Caco-2 (cell line): Measurements from ENCODE around the gene GOPC. TPM values are rescaled to one million over a fixed set of nuclear protein-coding genes. Genes with fewer than 3 reads are reported as not detected.

ENCODE experiments used
- BruUV-seq: library from RNA; stranded (reverse); fragments of 400-500 nt; replicated peaks from 2 replicates; lab custom pipeline; 2021; lab: Mats Ljungman, UMichigan
- CTCF ChIA-PET: fragments of 300-600 bp; sonication (Branson Sonifier 250); formaldehyde crosslinking; loops from one replicate; lab custom pipeline; 2022; ENCODE audit warnings: antibody characterized with exemption; lab: Charles Lee
- POLR2A ChIA-PET: fragments of 300-600 bp; sonication (Branson Sonifier 250); formaldehyde crosslinking; loops from one replicate; lab custom pipeline; 2022; ENCODE audit warnings: antibody characterized with exemption; lab: Charles Lee
- DNase-seq, 2 experiments: peaks; one replicate each; pipeline versions ENCODE4 v3.0.0 to v3.0.0-alpha.2; 2020 to 2022
- H3K27me3 ChIP-seq: replicated peaks from 2 replicates; pipeline ENCODE4 v1.6.0; 2011; ENCODE audit warnings: low read length; ENCODE audit not compliant: control insufficient read depth, insufficient read depth
- H3K36me3 ChIP-seq: 2 replicates; pipeline ENCODE4 v1.5.1; 2011; ENCODE audit warnings: low read length; ENCODE audit not compliant: control insufficient read depth, insufficient read depth
- H3K4me1 ChIP-seq: fragments of 250-450 bp; sonication (Bioruptor Pico); 2 replicates; pipeline ENCODE4 v1.5.1; 2020; ENCODE audit warnings: mild to moderate bottlenecking
- H3K4me3 ChIP-seq: 2 replicates; pipeline ENCODE4 v1.5.1; 2011; ENCODE audit warnings: low read depth, mild to moderate bottlenecking, control low read depth, low read length
- H3K9me3 ChIP-seq: fragments of 250-450 bp; sonication (Bioruptor Pico); 2 replicates; pipeline ENCODE4 v1.5.1; 2020; ENCODE audit warnings: mild to moderate bottlenecking, moderate library complexity
- H3K27ac Mint-ChIP-seq: one replicate; pipeline ENCODE4 v1.8.0; 2022; ENCODE audit warnings: mixed read lengths; ENCODE audit not compliant: unreplicated experiment
- H3K27me3 Mint-ChIP-seq: one replicate; pipeline ENCODE4 v1.8.0; 2022; ENCODE audit warnings: mixed read lengths; ENCODE audit not compliant: insufficient read depth, unreplicated experiment
- H3K36me3 Mint-ChIP-seq: one replicate; pipeline ENCODE4 v1.8.0; 2022; ENCODE audit warnings: mild to moderate bottlenecking, mixed read lengths; ENCODE audit not compliant: insufficient read depth, unreplicated experiment
- H3K4me1 Mint-ChIP-seq: one replicate; pipeline ENCODE4 v1.8.0; 2022; ENCODE audit warnings: low read depth, mixed read lengths; ENCODE audit not compliant: unreplicated experiment
- H3K4me3 Mint-ChIP-seq: one replicate; pipeline ENCODE4 v1.8.0; 2022; ENCODE audit warnings: mild to moderate bottlenecking, moderate library complexity, mixed read lengths; ENCODE audit not compliant: unreplicated experiment
- H3K9me3 Mint-ChIP-seq: one replicate; pipeline ENCODE4 v1.8.0; 2022; ENCODE audit warnings: mixed read lengths; ENCODE audit not compliant: unreplicated experiment
- CTCF ChIP-seq, 2 experiments: fragments of 200-600 bp in 1 of 2; IDR thresholded peaks; 1 replicate in 1 of 2; 2 replicates in 1 of 2; pipeline versions ENCODE4 v1.5.1 to v1.8.0; 2011 to 2022; ENCODE audit warnings: antibody characterized with exemption in 1 of 2, control low read depth in 1 of 2, inconsistent platforms in 1 of 2, low read depth in 1 of 2, low read length in 1 of 2, mild to moderate bottlenecking in 1 of 2, moderate library complexity in 1 of 2; ENCODE audit not compliant: insufficient read depth in 1 of 2, severe bottlenecking in 1 of 2, unreplicated experiment in 1 of 2
- intact Hi-C: fragments of 100-400 bp; cut with micrococcal nuclease; formaldehyde crosslinking; loops from one replicate; pipeline ENCODE4 v1.10.0; 2022; ENCODE audit not compliant: unreplicated experiment
- total RNA-seq: library from RNA; stranded (reverse); gene quantifications from 2 replicates; pipeline ENCODE4 v1.2.3, GENCODE V29; 2022

Gene GOPC
- total RNA-seq, 1 experiment from 2014 or later, result 29.0 TPM

- ChIA-PET CTCF (no interaction called here), POLR2A (no interaction called here)
- Histone ChIP-seq H3K4me3 (no peak overlapping the region), H3K4me1 (peaks cover 49% of the 10 kb centered on the region), H3K27me3 (no peaks in the 10 kb centered on the region), H3K36me3 (peaks cover 3% of the 10 kb centered on the region; the same call in 1 of the 2 replicates), H3K9me3 (no peaks in the 10 kb centered on the region)
- no TSS peak for BruUV-seq
- H3K27me3 Mint-ChIP-seq, result no peaks in the 10 kb centered on the region
- no peak overlapping the region for H3K4me3 Mint-ChIP-seq
- peaks cover 15% of the 10 kb centered on the region for H3K4me1 Mint-ChIP-seq
- no peak for DNase-seq
- intact Hi-C loops, result no loop called here
- H3K9me3 Mint-ChIP-seq, result no peaks in the 10 kb centered on the region
- peaks cover 39% of the 10 kb centered on the region for H3K36me3 Mint-ChIP-seq
- H3K27ac Mint-ChIP-seq, result no peak overlapping the region
- no peak for TF ChIP-seq CTCF (IDR thresholded peaks at IDR 0.05; ENCODE audit: insufficient read depth in 1 of 2, low read depth in 1 of 2, low read length in 1 of 2, severe bottlenecking in 1 of 2, unreplicated experiment in 1 of 2)
Observed at GRCh38 chr6:117552618-117553017, 49.7 kb downstream of the GOPC start.

- DNase-seq, result no peak
- H3K27me3 Mint-ChIP-seq, result no peaks in the 10 kb centered on the region
- no TSS peak for BruUV-seq
- CTCF ChIA-PET, result interaction anchor here (1.2 to 1.9 kb wide), 3 partner anchors 72 to 101 kb away, joined by 5 to 10 read pairs (median 7); no protein-coding TSS in a partner anchor
- H3K4me1 Mint-ChIP-seq, result peaks cover 26% of the 10 kb centered on the region
- H3K4me1 ChIP-seq, result peaks cover 48% of the 10 kb centered on the region
- no peaks in the 10 kb centered on the region for H3K9me3 Mint-ChIP-seq
- H3K4me3 ChIP-seq, result no peak overlapping the region
- intact Hi-C loops, result loop anchor here (1.0 kb wide), 1 partner anchor 35 kb away; no protein-coding TSS in a partner anchor
- no peak overlapping the region for H3K27ac Mint-ChIP-seq
- POLR2A ChIA-PET, result no interaction called here
- H3K9me3 ChIP-seq, result no peaks in the 10 kb centered on the region
- no peak overlapping the region for H3K4me3 Mint-ChIP-seq
- no peak for TF ChIP-seq CTCF (IDR thresholded peaks at IDR 0.05; ENCODE audit: insufficient read depth in 1 of 2, low read depth in 1 of 2, low read length in 1 of 2, severe bottlenecking in 1 of 2, unreplicated experiment in 1 of 2)
- H3K36me3 Mint-ChIP-seq, result peaks cover 46% of the 10 kb centered on the region
- no peaks in the 10 kb centered on the region for H3K27me3 ChIP-seq
- peaks cover 6% of the 10 kb centered on the region for H3K36me3 ChIP-seq
Observed at GRCh38 chr6:117550618-117551242, 51.6 kb downstream of the GOPC start.

DNA sequence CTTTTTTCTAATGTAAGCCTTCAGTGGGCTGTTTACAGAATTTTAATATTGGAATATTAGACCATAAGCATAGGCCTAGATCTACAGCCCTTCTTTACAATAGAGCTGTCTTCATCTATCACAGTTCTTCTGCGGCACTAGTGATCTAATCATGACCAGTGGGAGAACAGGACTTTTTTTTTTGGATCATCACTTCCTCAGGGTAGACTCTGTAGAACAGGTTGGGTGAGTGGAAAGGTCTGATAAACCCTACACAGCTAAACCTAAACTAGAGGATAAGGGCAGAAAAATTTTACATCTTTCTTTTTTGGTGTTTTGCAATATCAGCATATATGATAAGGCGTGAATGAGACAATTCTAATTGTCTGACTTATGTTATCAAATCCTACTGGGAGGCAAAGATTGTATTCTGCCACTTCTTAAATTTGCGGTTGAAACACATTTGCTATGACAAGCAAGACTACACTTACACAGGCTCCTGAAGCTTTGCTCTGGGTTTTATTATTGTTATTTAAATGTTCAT is 52.2 kb downstream of the GOPC start:
- no TSS peak for BruUV-seq
- Mint-ChIP-seq H3K27ac (no peak overlapping the region), H3K27me3 (no peaks in the 10 kb centered on the region), H3K4me1 (peaks cover 26% of the 10 kb centered on the region), H3K9me3 (no peaks in the 10 kb centered on the region), H3K4me3 (no peak overlapping the region), H3K36me3 (peaks cover 51% of the 10 kb centered on the region)
- no peak for TF ChIP-seq CTCF (IDR thresholded peaks at IDR 0.05; ENCODE audit: insufficient read depth in 1 of 2, low read depth in 1 of 2, low read length in 1 of 2, severe bottlenecking in 1 of 2, unreplicated experiment in 1 of 2)
- Histone ChIP-seq H3K4me3 (no peak overlapping the region), H3K9me3 (no peaks in the 10 kb centered on the region), H3K36me3 (peaks cover 6% of the 10 kb centered on the region), H3K27me3 (no peaks in the 10 kb centered on the region), H3K4me1 (peaks cover 48% of the 10 kb centered on the region)
- no peak for DNase-seq
- intact Hi-C loops, result loop anchor here (1.0 kb wide), 1 partner anchor 35 kb away; no protein-coding TSS in a partner anchor
- POLR2A ChIA-PET, result no interaction called here
- CTCF ChIA-PET, result interaction anchor here (1.8 to 1.9 kb wide), 2 partner anchors 72 to 100 kb away, joined by 7 to 10 read pairs; no protein-coding TSS in a partner anchor
